Kidney epithelial cell (primary cell): ENCODE results near the gene FGF10. TPM values are rescaled to one million over a fixed set of nuclear protein-coding genes. Genes with fewer than 3 reads are reported as not detected.

Source experiments
- DNase-seq: peaks from one replicate; pipeline ENCODE4 v3.0.0-alpha.2; 2010; ENCODE audit warnings: low read depth
- H3K27me3 ChIP-seq: 2 replicates; pipeline ENCODE4 v1.6.0; 2011; ENCODE audit warnings: low read length; ENCODE audit not compliant: control insufficient read depth, insufficient read depth
- H3K36me3 ChIP-seq: 2 replicates; pipeline ENCODE4 v1.5.1; 2011; ENCODE audit warnings: low read length; ENCODE audit not compliant: control insufficient read depth, insufficient read depth
- H3K4me3 ChIP-seq: 2 replicates; pipeline ENCODE4 v1.5.1; 2011; ENCODE audit warnings: low read depth, mild to moderate bottlenecking, control low read depth, low read length
- CTCF ChIP-seq: IDR thresholded peaks from 2 replicates; pipeline ENCODE4 v1.5.1; 2011; ENCODE audit warnings: mild to moderate bottlenecking, moderate library complexity, low read length, control low read depth, inconsistent platforms; ENCODE audit not compliant: insufficient read depth, poor library complexity, severe bottlenecking
- total RNA-seq: library from RNA; depleted of rRNA; stranded (reverse); fragments of >200 nt; gene quantifications from 2 replicates; pipeline ENCODE4 v1.2.3, GENCODE V29; 2015

The FGF10 gene
- total RNA-seq, 1 donor from 2014 or later: 0.08 TPM

- no peak for TF ChIP-seq CTCF
- DNase-seq: no peak
Observed at GRCh38 chr5:44396312-44396711, 7.1 kb upstream of the FGF10 start.

GRCh38 chr5:44390351-44390750 is 1.1 kb upstream of the FGF10 start:
- Histone ChIP-seq H3K36me3 (no peaks in the 10 kb centered on the region), H3K4me3 (no peak overlapping the region), H3K27me3 (peaks cover 24% of the 10 kb centered on the region)
- TF ChIP-seq CTCF: no peak
- DNase-seq: no peak

More at GRCh38 chr5:44396312-44396711, 7.1 kb upstream of the FGF10 start:
- no peak overlapping the region for H3K4me3 ChIP-seq
- H3K27me3 ChIP-seq: no peaks in the 10 kb centered on the region
- no peaks in the 10 kb centered on the region for H3K36me3 ChIP-seq

GRCh38 chr5:44389823-44390143 is 563 bp upstream of the FGF10 start:
- H3K36me3 ChIP-seq: no peaks in the 10 kb centered on the region
- peak overlapping the region; percentile 42 for H3K4me3 ChIP-seq
- TF ChIP-seq CTCF: no peak
- no peak for DNase-seq
- H3K27me3 ChIP-seq: peaks cover 24% of the 10 kb centered on the region

- peak overlapping the region; percentile 42 for H3K4me3 ChIP-seq
- peaks cover 24% of the 10 kb centered on the region for H3K27me3 ChIP-seq
- TF ChIP-seq CTCF: no peak
- no peak for DNase-seq
- H3K36me3 ChIP-seq: no peaks in the 10 kb centered on the region
Observed at GRCh38 chr5:44388321-44389089, 715 bp downstream of the FGF10 start.

GRCh38 chr5:44387921-44388320 is 1.3 kb downstream of the FGF10 start:
- Histone ChIP-seq H3K4me3 (no peak overlapping the region), H3K27me3 (peaks cover 24% of the 10 kb centered on the region)

More at GRCh38 chr5:44387921-44388320, 1.3 kb downstream of the FGF10 start:
- DNase-seq: no peak
- no peak for TF ChIP-seq CTCF
- H3K36me3 ChIP-seq: no peaks in the 10 kb centered on the region
